Measurements from ENCODE around the gene ANKH.
"Not testable (repeated sequence)": the region's sequence is repeated elsewhere in the genome, so short reads cannot be mapped to it uniquely, and the experiment has no call there.

The ANKH gene

DNA sequence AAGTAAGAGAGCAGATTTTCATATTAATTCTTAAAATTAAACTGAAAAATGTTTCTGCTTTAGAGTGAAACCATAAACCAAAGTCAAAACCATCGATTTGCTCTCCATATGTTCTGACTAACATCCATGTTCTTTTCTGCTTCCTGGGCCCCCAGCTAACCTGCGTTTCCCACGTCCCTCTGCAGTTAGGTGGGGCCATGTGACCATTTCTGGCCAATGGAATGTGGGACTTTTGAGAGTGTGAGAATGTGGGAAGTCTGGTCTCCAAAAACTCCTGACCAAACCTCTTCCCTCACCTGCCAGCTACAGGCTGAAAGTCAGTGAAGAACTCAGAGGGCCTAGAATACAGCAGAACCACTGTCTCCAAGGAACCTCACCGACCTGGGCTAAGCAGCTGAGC lies 44.9 kb downstream of the ANKH start:
- no peak for DNase-seq (ENCODE audit: low read depth in 2 of 2)

DNA sequence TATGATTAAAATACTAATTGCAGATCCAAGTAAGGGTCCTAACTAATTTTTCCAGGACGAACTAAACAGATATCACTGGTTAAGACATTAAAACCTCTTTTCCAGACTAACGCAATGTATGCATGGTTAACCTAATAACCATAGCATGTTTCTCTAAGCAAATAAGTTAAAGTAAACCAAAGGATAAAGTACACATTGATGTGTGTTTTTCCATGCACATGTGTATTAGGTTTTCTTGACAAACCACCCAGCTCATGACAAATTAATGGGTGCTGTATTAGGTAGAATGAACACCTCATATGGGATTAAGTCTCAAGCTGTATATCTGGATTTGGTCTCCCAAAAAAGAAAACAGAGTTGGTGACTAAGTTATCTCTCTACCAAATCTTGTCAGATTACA lies 45.6 kb downstream of the ANKH start:
- DNase-seq (ENCODE audit: low read depth in 2 of 2), result no peak

GRCh38 chr5:14824499-14824898 lies 47.1 kb downstream of the ANKH start:
- no peak for DNase-seq (ENCODE audit: low read depth in 2 of 2)

DNA sequence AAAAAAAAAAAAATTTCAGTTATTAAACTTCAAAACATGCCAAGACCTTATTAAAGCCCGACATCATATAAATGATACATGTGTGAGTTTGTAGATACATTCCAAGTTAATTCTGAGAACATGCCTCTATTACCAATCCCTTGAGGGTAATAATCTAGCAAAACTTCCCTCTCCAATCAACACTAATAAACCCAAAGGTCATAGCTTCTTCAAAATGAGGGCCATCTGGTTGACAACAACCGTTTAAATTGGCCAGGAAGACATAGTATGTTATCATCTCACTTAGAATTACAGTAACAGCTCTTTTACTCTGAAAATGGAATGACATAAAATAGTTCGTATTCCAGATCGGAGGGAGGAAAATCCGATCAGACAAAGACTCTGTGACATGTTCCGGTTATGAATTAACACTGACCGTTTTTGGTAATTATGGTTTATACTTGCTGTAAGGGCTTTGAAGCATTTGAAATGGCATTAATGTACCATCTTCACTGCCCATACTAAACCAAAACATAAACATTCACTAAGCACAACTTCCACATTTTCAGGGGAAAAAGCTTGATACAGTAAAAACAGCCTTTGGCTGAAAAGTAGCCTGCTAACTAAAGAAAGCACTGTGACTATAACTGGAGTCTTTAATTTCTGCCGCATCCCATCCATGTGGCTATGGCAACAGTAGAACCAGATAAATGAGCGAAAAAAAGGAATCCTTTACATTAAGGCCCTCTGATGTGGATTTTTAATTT lies 50.3 kb downstream of the ANKH start:
- no peak for DNase-seq (ENCODE audit: low read depth in 2 of 2)

- DNase-seq (ENCODE audit: low read depth in 2 of 2), result no peak
Observed at GRCh38 chr5:14818931-14819790, 52.4 kb downstream of the ANKH start.

DNA sequence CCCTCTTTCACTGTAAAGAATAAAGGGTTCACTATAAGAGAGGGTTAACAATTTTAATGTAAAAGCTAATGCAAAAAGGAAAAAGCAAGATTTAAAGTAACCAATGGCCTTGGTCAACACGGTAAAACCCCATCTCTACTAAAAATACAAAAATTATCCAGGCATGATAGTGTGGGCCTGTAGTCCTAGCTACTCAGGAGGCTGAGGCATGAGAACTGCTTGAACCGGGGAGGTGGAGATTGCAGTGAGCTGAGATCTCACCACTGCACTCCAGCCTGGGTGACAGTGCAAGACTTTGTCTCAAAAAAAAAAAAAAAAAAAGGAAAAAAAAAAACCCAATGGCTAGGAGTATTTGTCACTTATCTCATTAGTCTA lies 53.8 kb downstream of the ANKH start:
- not testable (repeated sequence) for DNase-seq (ENCODE audit: low read depth in 2 of 2)

DNA sequence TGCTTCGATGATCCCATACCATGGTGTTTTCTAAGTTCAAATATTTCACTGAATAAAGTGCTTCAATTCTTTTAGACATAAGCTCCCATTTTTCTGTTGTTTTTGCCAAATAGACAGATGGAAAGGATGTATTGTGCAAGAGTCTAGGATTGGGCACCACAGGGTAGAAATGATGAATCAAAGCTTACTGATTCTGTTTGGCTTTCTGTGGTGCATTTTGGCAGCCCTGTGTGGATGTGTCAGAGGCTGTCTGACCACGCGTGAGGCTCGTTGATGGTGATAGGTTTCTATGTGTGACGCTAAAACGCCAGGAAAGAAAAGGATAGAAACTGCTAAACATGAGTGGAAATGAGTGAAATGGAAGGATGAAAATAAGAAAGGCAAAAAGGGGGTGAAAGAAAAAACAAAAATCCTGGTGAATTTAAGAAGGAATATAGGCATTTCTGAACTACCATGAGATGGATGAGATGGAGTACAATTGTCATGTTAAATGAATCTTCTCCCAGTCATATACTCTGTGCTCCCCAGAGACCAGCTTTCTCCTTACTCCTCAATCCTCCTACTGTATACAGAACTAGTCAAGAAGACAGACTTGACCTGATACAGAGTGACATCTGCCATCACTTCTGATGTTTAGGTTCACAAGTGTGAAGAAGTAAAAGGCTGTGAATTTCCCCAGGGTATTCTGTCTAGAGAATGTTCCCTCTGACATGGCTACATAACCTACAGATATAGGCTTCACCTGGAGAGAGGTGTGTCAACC lies 54.4 kb downstream of the ANKH start:
- DNase-seq (ENCODE audit: low read depth in 2 of 2), result no peak

GRCh38 chr5:14816374-14816998 lies 55.1 kb downstream of the ANKH start:
- DNase-seq (ENCODE audit: low read depth in 2 of 2), result no peak

GRCh38 chr5:14813747-14814146 lies 57.8 kb downstream of the ANKH start:
- DNase-seq (ENCODE audit: low read depth in 2 of 2), result no peak

DNA sequence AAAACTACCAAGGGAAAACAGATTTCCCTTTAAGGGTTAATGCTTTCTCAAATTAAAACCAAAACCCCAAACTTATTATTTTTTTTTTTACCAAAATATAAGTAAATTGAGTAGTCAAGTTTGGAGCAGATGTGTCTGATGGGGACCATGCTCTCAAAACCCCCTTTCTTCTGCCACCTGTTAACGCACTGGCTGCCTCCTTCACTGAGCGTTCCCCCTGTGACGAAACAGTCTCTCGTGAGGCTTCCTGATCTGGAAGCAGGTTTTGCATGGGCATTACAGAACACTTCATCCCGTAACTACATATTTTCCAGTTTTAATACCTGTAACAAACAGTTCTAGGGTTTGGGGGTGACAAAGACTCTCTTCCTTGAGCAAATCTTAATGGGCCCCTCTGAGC lies 59.4 kb downstream of the ANKH start:
- DNase-seq (ENCODE audit: low read depth in 2 of 2), result no peak

- DNase-seq (ENCODE audit: low read depth in 2 of 2), result no peak
Observed at GRCh38 chr5:14810928-14811572, 60.5 kb downstream of the ANKH start.

- no peak for DNase-seq (ENCODE audit: low read depth in 2 of 2)
Observed at GRCh38 chr5:14810282-14810681, 61.3 kb downstream of the ANKH start.

DNA sequence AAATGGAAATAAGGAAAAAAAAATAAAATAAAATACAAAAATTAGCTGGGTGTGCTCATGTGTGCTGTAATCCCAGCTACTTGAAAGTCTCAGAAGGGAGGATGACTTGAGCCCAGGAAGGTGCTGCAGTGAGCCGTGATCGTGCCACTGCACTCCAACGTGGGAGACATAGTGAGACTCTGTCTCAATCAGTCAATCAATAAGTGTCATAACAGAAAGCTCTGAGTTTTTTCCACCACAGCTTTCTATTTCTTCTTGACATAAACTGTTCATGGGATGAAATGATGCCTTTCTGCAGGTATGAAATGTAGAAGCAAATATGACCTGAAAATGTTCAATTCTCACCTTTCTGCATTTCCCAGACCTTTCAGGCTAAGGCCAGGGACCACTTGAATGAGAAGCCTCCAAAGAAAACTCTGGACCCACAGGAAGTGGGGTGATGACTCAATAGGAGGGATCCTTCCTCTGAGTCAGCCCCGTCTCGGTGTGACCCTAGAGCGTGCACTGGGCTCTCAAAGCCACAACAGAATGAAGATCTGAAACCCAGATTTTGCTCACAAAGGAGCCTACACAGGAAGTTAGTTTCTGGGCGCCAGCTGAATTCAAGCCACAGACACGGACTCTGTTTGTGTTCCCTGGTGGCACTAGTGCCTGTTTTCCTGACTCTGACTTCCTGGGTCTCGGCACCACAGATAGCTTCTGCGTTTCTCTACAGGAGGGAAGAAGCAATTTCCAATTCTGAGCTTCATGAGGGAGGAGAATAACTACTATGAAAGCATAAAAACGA lies 62.0 kb downstream of the ANKH start:
- DNase-seq (ENCODE audit: low read depth in 2 of 2), result peak; percentile 49 to 63

DNA sequence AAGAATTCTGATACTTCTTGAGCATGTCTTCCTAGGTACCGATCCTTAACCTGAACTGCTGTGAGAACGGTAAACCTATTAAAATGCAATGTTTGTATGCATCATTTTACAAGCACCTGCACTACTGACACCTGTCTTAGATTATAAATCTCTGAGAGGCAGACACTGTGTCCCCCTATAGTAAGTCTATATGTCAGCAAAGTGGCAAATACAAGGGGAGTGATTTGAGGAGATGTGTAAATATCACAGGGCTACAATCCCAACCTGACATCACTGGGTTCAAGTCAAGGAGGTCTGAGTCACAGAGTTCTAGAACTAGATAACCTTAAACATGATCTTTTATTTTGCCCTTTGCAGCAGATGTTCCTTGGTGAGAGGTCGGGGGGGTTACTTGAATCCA lies 64.1 kb downstream of the ANKH start:
- no peak for DNase-seq (ENCODE audit: low read depth in 2 of 2)

DNA sequence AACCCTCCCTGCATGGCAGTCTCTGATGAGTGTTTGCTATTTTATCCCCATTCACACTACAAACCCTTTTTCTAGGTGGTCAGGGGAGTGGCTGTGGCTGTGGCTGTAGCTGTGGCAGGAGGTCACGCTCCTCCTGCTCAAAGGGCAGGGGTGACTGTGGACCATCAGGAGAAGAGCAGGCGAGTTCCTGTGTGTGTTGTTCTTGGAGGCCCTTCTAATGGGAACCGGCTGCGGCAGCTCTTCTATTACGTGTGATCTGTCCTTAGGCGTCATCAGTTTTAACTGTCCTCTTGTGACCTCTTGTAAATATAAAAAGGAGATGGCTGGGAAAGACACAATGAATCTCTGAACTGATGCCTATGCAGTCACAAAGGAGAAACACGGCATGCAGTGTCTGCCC lies 65.1 kb downstream of the ANKH start:
- DNase-seq (ENCODE audit: low read depth in 2 of 2), result no peak

DNA sequence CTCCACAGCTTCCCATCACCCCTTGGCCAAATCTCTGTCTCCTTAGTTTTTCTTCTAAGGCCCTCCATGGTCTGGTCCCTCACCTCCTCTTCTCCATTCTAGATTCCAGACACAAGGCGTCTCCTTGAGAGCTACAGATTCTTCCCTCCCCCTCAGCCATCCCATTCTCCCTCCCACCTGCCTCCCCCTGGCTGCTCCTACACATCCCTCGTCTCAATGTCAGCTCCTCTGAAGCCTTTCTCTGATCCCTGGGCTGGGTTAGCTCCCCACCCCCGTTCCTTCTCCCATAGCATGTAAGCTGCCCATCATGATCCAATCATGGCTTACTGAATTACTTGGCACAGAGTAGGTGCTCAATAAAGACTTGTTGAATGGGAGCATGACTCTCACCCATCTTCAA lies 69.0 kb downstream of the ANKH start:
- no peak for DNase-seq (ENCODE audit: low read depth in 2 of 2)

- no peak for DNase-seq (ENCODE audit: low read depth in 2 of 2)
Observed at GRCh38 chr5:14801792-14802191, 69.8 kb downstream of the ANKH start.

GRCh38 chr5:14797385-14797784 lies 74.2 kb downstream of the ANKH start:
- DNase-seq (ENCODE audit: low read depth in 2 of 2), result not testable (repeated sequence)

DNA sequence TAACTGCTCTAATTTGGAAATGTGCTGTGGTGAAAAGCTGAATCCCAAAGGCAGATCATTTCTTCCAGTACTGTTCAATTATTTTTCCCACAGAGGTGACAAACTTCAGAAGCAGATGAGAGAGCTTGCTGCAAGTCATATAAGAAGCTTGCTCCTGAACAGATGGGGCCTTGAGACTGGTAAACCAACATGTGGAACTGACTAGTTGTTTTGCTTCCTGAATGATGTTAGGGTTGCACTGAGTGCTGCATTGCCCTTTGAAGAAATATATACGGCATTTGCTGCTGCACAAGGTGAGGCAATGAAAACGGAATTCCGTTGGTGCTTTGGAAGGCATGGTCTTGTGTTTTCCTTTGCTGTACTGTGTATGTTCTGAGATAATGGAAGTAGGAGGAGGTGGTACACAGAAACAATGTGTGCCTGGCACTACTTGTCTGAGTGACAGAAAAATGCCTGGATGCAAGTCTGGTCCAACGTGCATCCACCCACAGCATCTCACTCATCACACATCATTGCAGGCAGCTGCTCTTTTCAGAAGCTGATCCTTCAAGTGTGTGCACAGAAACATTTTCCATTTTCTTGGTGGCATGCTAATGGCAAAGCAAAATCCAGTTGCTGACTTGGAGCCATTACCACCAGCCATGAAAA lies 76.9 kb downstream of the ANKH start:
- DNase-seq (ENCODE audit: low read depth in 2 of 2), result no peak

DNA sequence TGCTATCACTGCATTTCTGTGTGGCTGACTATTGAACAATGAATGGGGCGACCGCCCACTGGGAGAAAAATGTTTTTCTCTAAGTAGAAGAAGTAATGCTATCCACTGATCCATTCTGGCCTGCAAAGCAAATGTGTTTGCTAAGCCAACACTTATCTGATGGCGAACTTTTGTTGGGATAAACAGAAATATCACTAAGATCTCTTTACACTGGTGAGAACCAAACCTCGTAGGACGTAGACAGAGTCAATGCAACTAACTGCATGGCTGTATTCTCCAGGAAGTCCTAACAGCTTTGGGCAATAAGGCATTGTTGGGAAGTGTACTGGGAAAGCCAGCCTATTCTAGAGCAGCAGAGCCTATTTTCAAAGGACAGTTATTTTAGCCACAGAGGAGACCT lies 77.7 kb downstream of the ANKH start:
- no peak for DNase-seq (ENCODE audit: low read depth in 2 of 2)
